MM.1S (cell line): Measurements from ENCODE around the gene DUSP28.

ENCODE experiments used
- DNase-seq: peaks from one replicate; pipeline ENCODE4 v3.0.0-alpha.2; 2015
- H2AFZ ChIP-seq: fragments of 300-600 bp; sonication (generic); 2 replicates; pipeline ENCODE4 v1.6.0; 2016; ENCODE audit warnings: antibody characterized with exemption, low read length
- H3F3A ChIP-seq: fragments of 300-600 bp; sonication (generic); 2 replicates; pipeline ENCODE4 v1.6.1; 2016; ENCODE audit warnings: mild to moderate bottlenecking, antibody characterized with exemption, low read length, moderate library complexity, mixed read lengths; ENCODE audit not compliant: insufficient read depth
- H3K27ac ChIP-seq: fragments of 300-600 bp; sonication (generic); 2 replicates; pipeline ENCODE4 v1.5.1; 2016; ENCODE audit warnings: mild to moderate bottlenecking, low read length
- H3K27me3 ChIP-seq: fragments of 300-600 bp; sonication (generic); replicated peaks from 2 replicates; pipeline ENCODE4 v1.6.0; 2016; ENCODE audit warnings: low read length; ENCODE audit not compliant: insufficient read depth
- H3K36me3 ChIP-seq: fragments of 300-600 bp; sonication (generic); replicated peaks from 2 replicates; pipeline ENCODE4 v1.6.1; 2016; ENCODE audit warnings: mild to moderate bottlenecking, low read length, mixed read lengths; ENCODE audit not compliant: insufficient read depth
- H3K4me1 ChIP-seq: fragments of 300-600 bp; sonication (generic); 2 replicates; pipeline ENCODE4 v1.6.1; 2016; ENCODE audit warnings: low read length, mixed read lengths
- H3K4me2 ChIP-seq: fragments of 300-600 bp; sonication (generic); 2 replicates; pipeline ENCODE4 v1.6.0; 2016; ENCODE audit warnings: low read depth, low read length
- H3K4me3 ChIP-seq: fragments of 300-600 bp; sonication (generic); 2 replicates; pipeline ENCODE4 v1.5.1; 2016; ENCODE audit warnings: low read length, mixed read lengths
- H3K79me2 ChIP-seq: fragments of 300-600 bp; sonication (generic); 2 replicates; pipeline ENCODE4 v1.6.1; 2016; ENCODE audit warnings: mixed run types, low read length, mixed read lengths
- H3K9ac ChIP-seq: fragments of 300-600 bp; sonication (generic); 2 replicates; pipeline ENCODE4 v1.6.1; 2016; ENCODE audit warnings: low read length, mixed read lengths
- H3K9me2 ChIP-seq: fragments of 300-600 bp; sonication (generic); replicated peaks from 2 replicates; pipeline ENCODE4 v1.6.1; 2016; ENCODE audit warnings: mild to moderate bottlenecking, low read length, mixed read lengths; ENCODE audit not compliant: insufficient read depth
- H3K9me3 ChIP-seq: fragments of 300-600 bp; sonication (generic); replicated peaks from 2 replicates; pipeline ENCODE4 v1.6.1; 2016; ENCODE audit warnings: mild to moderate bottlenecking, low read length, mixed read lengths; ENCODE audit not compliant: insufficient read depth
- H4K20me1 ChIP-seq: fragments of 300-600 bp; sonication (generic); 2 replicates; pipeline ENCODE4 v1.6.1; 2016; ENCODE audit warnings: mild to moderate bottlenecking, low read length, moderate library complexity, mixed read lengths; ENCODE audit not compliant: insufficient read depth
- CTCF ChIP-seq: fragments of 300-600 bp; sonication (generic); IDR thresholded peaks from 2 replicates; pipeline ENCODE4 v1.5.1; 2016; ENCODE audit warnings: antibody characterized with exemption, low read length, mixed read lengths
- EZH2 ChIP-seq: fragments of 300-600 bp; sonication (generic); optimal IDR thresholded peaks from 2 replicates; pipeline ENCODE3; 2017; ENCODE audit warnings: low read depth, mild to moderate bottlenecking, antibody characterized with exemption, low read length, mixed read lengths
- EZH2phosphoT487 ChIP-seq: fragments of 300-600 bp; sonication (generic); IDR thresholded peaks from 2 replicates; pipeline ENCODE4 v1.6.1; 2018; ENCODE audit warnings: antibody characterized with exemption, low read length

DUSP28 gene

GRCh38 chr2:240604291-240604938, 44.3 kb downstream of the DUSP28 start:
- H3K36me3 ChIP-seq, result no peaks in the 10 kb centered on the region
- H3K9me2 ChIP-seq, result no peaks in the 10 kb centered on the region
- no peak overlapping the region for H3K27ac ChIP-seq
- no peak overlapping the region for H3K4me2 ChIP-seq
- no peaks in the 10 kb centered on the region for H3K79me2 ChIP-seq
- H3K9me3 ChIP-seq, result no peaks in the 10 kb centered on the region
- H4K20me1 ChIP-seq, result no peaks in the 10 kb centered on the region
- no peak for TF ChIP-seq EZH2phosphoT487
- peak; percentile 32 for TF ChIP-seq CTCF
- H3K4me1 ChIP-seq, result no peaks in the 10 kb centered on the region
- H3K4me3 ChIP-seq, result no peak overlapping the region
- H3F3A ChIP-seq, result no peaks in the 10 kb centered on the region
- no peak for DNase-seq
- no peak overlapping the region for H3K9ac ChIP-seq
- H3K27me3 ChIP-seq, result no peaks in the 10 kb centered on the region
- no peak overlapping the region for H2AFZ ChIP-seq

- no peak for TF ChIP-seq CTCF
- H3K27ac ChIP-seq, result no peak overlapping the region
- no peaks in the 10 kb centered on the region for H3K9me2 ChIP-seq
- H3K79me2 ChIP-seq, result no peaks in the 10 kb centered on the region
- no peaks in the 10 kb centered on the region for H4K20me1 ChIP-seq
- no peak overlapping the region for H3K4me3 ChIP-seq
- H3K36me3 ChIP-seq, result no peaks in the 10 kb centered on the region
- no peak overlapping the region for H2AFZ ChIP-seq
- H3K4me2 ChIP-seq, result no peak overlapping the region
- no peak for DNase-seq
- H3F3A ChIP-seq, result no peaks in the 10 kb centered on the region
- no peak overlapping the region for H3K9ac ChIP-seq
- no peaks in the 10 kb centered on the region for H3K4me1 ChIP-seq
- H3K27me3 ChIP-seq, result no peaks in the 10 kb centered on the region
- no peaks in the 10 kb centered on the region for H3K9me3 ChIP-seq
Observed at GRCh38 chr2:240604939-240605716, 45.0 kb downstream of the DUSP28 start.

- Histone ChIP-seq H3K4me2 (no peak overlapping the region), H3K36me3 (no peaks in the 10 kb centered on the region), H3F3A (no peaks in the 10 kb centered on the region), H2AFZ (no peak overlapping the region), H3K9ac (no peak overlapping the region), H3K9me2 (no peaks in the 10 kb centered on the region), H3K27me3 (no peaks in the 10 kb centered on the region), H4K20me1 (no peaks in the 10 kb centered on the region), H3K79me2 (no peaks in the 10 kb centered on the region), H3K27ac (no peak overlapping the region), H3K9me3 (no peaks in the 10 kb centered on the region), H3K4me1 (no peaks in the 10 kb centered on the region), H3K4me3 (no peak overlapping the region)
- no peak for TF ChIP-seq CTCF
- TF ChIP-seq EZH2, result no peak
- TF ChIP-seq EZH2phosphoT487, result no peak
- no peak for DNase-seq
Observed at GRCh38 chr2:240605867-240606743, 45.9 kb downstream of the DUSP28 start.
